Measurements from ENCODE around the gene WWOX. TPM values are rescaled to one million over a fixed set of nuclear protein-coding genes. Genes with fewer than 3 reads are reported as not detected.
A peak's percentile ranks its signal among the peaks of the same experiment; 100 is the strongest.
"Not testable (repeated sequence)": the region's sequence is repeated elsewhere in the genome, so short reads cannot be mapped to it uniquely, and the experiment has no call there.

Gene WWOX
- total RNA-seq, 1 donor = 8.2 TPM

GRCh38 chr16:78684030-78684611, 584.7 kb downstream of the WWOX start:
- TF ChIP-seq, protein P1, sequence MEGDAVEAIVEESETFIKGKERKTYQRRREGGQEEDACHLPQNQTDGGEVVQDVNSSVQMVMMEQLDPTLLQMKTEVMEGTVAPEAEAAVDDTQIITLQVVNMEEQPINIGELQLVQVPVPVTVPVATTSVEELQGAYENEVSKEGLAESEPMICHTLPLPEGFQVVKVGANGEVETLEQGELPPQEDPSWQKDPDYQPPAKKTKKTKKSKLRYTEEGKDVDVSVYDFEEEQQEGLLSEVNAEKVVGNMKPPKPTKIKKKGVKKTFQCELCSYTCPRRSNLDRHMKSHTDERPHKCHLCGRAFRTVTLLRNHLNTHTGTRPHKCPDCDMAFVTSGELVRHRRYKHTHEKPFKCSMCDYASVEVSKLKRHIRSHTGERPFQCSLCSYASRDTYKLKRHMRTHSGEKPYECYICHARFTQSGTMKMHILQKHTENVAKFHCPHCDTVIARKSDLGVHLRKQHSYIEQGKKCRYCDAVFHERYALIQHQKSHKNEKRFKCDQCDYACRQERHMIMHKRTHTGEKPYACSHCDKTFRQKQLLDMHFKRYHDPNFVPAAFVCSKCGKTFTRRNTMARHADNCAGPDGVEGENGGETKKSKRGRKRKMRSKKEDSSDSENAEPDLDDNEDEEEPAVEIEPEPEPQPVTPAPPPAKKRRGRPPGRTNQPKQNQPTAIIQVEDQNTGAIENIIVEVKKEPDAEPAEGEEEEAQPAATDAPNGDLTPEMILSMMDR (IDR thresholded peaks at IDR 0.05; ENCODE audit: insufficient read depth, low read depth, low read length) = no peak
- DNase-seq (ENCODE audit: low read depth) = peak; percentile 98
- H3K4me3 ChIP-seq (ENCODE audit: low read depth, low read length) = no peak overlapping the region

GRCh38 chr16:78684655-78685375, 585.4 kb downstream of the WWOX start:
- peak; percentile 71 for DNase-seq (ENCODE audit: low read depth)
- H3K4me3 ChIP-seq (ENCODE audit: low read depth, low read length) = no peak overlapping the region
- TF ChIP-seq, protein P1 (IDR thresholded peaks at IDR 0.05; ENCODE audit: insufficient read depth, low read depth, low read length) = no peak

DNA sequence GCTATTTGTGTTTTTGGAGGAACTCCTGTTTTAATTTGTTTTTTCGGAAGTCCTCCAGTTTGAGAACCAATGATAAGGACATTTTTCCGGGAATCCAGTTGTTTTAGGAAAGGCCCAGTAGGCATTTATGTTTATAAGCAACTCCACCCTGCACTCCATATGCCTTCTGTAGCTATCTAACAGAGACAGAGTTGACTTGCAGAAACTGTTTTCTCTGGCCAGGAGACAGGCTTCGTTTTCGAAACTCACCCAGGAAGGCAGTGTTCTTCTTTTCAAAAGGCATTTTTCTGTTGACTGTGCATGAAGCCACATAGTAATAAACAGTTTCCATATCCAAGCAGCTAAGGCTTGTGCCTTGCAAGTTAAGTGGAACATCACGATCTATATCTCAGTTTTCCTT, 587.1 kb downstream of the WWOX start:
- TF ChIP-seq, protein P1 (IDR thresholded peaks at IDR 0.05; ENCODE audit: insufficient read depth, low read depth, low read length) = no peak
- peak; percentile 69 for DNase-seq (ENCODE audit: low read depth)
- no peak overlapping the region for H3K4me3 ChIP-seq (ENCODE audit: low read depth, low read length)

- TF ChIP-seq, protein P1 (IDR thresholded peaks at IDR 0.05; ENCODE audit: insufficient read depth, low read depth, low read length) = no peak
- no peak overlapping the region for H3K4me3 ChIP-seq (ENCODE audit: low read depth, low read length)
- DNase-seq (ENCODE audit: low read depth) = peak; percentile 14
These were observed 589.6 kb downstream of the WWOX start for GRCh38 chr16:78689028-78689427.

- no peak overlapping the region for H3K4me3 ChIP-seq (ENCODE audit: low read depth, low read length)
- TF ChIP-seq, protein P1 (IDR thresholded peaks at IDR 0.05; ENCODE audit: insufficient read depth, low read depth, low read length) = no peak
- DNase-seq (ENCODE audit: low read depth) = peak; percentile 62
These were observed 590.1 kb downstream of the WWOX start for GRCh38 chr16:78689536-78689935.

- DNase-seq (ENCODE audit: low read depth) = no peak
- no peak overlapping the region for H3K4me3 ChIP-seq (ENCODE audit: low read depth, low read length)
- TF ChIP-seq, protein P1 (IDR thresholded peaks at IDR 0.05; ENCODE audit: insufficient read depth, low read depth, low read length) = no peak
These were observed 591.1 kb downstream of the WWOX start for GRCh38 chr16:78690510-78690909.

- not testable (repeated sequence) for H3K4me3 ChIP-seq (ENCODE audit: low read depth, low read length); DNase-seq (ENCODE audit: low read depth)
These were observed 592.3 kb downstream of the WWOX start for GRCh38 chr16:78691746-78692145.
